SU-DHL-6 (cell line): ENCODE data around the gene HOXA5.

Source experiments
- EZH2phosphoT487 ChIP-seq: fragments of 200-600 bp; sonication (generic), shearing (Covaris generic); conservative IDR thresholded peaks from 2 replicates; pipeline ENCODE4 v1.6.1; 2018; ENCODE audit warnings: mild to moderate bottlenecking, antibody characterized with exemption, low read length, moderate library complexity, mixed read lengths
- TF ChIP-seq, protein P1 (sequence below): fragments of 200-600 bp; sonication (generic); IDR thresholded peaks from one replicate; pipeline ENCODE4 v1.5.1; 2017; ENCODE audit warnings: antibody characterized with exemption, mild to moderate bottlenecking, low read length, moderate library complexity; ENCODE audit not compliant: insufficient read depth, poor library complexity, severe bottlenecking

DNA sequence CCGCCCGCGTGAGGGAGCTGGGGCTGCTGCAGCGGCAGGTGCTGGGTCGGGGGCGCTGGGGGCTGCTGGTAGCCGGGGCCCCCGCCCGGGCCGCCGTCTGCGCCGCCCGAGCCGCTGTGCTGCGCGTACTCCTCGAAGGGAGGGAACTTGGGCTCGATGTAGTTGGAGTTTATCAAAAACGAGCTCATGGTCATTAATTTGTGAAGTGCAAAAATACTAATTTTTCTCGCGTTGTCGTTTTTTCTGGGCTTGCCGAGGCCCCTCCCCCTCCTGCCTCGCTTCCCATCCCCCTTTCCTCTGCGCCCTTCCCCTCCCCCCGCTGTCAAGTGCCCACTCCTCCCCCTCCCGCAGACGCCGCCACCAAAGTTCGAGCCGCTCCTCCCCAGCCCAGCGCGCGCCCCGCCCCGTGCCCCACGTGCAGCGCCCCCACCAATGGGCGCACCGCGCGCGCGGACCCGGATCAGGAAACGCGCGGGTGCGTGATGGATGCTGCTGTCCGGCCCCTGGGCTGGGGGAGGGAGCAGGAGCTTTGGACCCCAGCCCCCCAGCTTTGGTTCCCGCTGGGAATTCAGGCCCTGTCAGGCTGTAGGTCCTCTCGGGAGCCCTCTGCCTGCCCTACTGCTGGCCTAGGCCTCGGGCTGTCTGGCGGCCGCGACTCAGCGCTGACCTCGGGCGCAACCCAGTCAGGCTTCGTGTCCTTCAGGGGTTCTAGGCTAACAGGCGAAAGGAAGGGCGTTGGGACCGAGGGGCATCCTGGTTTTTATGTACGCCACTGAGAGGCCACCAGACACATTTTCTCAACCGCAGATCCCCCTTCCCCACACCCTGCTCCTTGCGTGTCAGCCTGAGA, 12.7 kb downstream of the HOXA5 start, which contains the start of gene HOXA4:
- TF ChIP-seq, protein P1, sequence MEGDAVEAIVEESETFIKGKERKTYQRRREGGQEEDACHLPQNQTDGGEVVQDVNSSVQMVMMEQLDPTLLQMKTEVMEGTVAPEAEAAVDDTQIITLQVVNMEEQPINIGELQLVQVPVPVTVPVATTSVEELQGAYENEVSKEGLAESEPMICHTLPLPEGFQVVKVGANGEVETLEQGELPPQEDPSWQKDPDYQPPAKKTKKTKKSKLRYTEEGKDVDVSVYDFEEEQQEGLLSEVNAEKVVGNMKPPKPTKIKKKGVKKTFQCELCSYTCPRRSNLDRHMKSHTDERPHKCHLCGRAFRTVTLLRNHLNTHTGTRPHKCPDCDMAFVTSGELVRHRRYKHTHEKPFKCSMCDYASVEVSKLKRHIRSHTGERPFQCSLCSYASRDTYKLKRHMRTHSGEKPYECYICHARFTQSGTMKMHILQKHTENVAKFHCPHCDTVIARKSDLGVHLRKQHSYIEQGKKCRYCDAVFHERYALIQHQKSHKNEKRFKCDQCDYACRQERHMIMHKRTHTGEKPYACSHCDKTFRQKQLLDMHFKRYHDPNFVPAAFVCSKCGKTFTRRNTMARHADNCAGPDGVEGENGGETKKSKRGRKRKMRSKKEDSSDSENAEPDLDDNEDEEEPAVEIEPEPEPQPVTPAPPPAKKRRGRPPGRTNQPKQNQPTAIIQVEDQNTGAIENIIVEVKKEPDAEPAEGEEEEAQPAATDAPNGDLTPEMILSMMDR, result no peak
- no peak for TF ChIP-seq EZH2phosphoT487
